Central memory CD8-positive, alpha-beta T cell (primary cell): ENCODE results near the gene WDFY2.
A peak's percentile ranks its signal among the peaks of the same experiment; 100 is the strongest.
"Not testable (repeated sequence)": the region's sequence is repeated elsewhere in the genome, so short reads cannot be mapped to it uniquely, and the experiment has no call there.

Experiments used
- ATAC-seq: fragments of 150-1000 bp; cut with Tn5 transposase; replicated peaks from 2 replicates; pipeline ENCODE4 v1.10.0; 2022; ENCODE audit warnings: mild to moderate bottlenecking, moderate FRiP score, moderate number of reproducible peaks; ENCODE audit not compliant: poor library complexity, severe bottlenecking; ENCODE audit errors: extremely low read depth
- DNase-seq, 2 donors: peaks; one replicate each; pipeline ENCODE4 v3.0.0; 2021; ENCODE audit warnings: low spot score in 2 of 2
- H3K27ac Mint-ChIP-seq: one replicate; pipeline ENCODE4 v1.8.0; 2022; ENCODE audit warnings: low read depth, mild to moderate bottlenecking, moderate library complexity, mixed read lengths
- H3K27me3 Mint-ChIP-seq: one replicate; pipeline ENCODE4 v1.8.0; 2022; ENCODE audit warnings: mixed read lengths
- H3K36me3 Mint-ChIP-seq: one replicate; pipeline ENCODE4 v1.8.0; 2022; ENCODE audit warnings: mild to moderate bottlenecking, moderate library complexity, mixed read lengths; ENCODE audit not compliant: insufficient read depth
- H3K4me1 Mint-ChIP-seq: one replicate; pipeline ENCODE4 v1.8.0; 2022; ENCODE audit warnings: mixed read lengths
- H3K4me3 Mint-ChIP-seq: one replicate; pipeline ENCODE4 v1.8.0; 2022; ENCODE audit warnings: mild to moderate bottlenecking, moderate library complexity, mixed read lengths
- H3K9me3 Mint-ChIP-seq: one replicate; pipeline ENCODE4 v1.8.0; 2022; ENCODE audit warnings: mixed read lengths

The WDFY2 gene

GRCh38 chr13:51675385-51675784, 91.1 kb downstream of the WDFY2 start:
- no peaks in the 10 kb centered on the region for H3K27me3 Mint-ChIP-seq
- H3K4me3 Mint-ChIP-seq = no peak overlapping the region
- no peaks in the 10 kb centered on the region for H3K9me3 Mint-ChIP-seq
- DNase-seq (no peak), ATAC-seq (no peak)
- H3K4me1 Mint-ChIP-seq = peaks cover 23% of the 10 kb centered on the region
- H3K36me3 Mint-ChIP-seq = no peaks in the 10 kb centered on the region
- H3K27ac Mint-ChIP-seq = no peak overlapping the region

- no peak for DNase-seq
- Mint-ChIP-seq H3K9me3 (no peaks in the 10 kb centered on the region), H3K27ac (no peak overlapping the region), H3K27me3 (no peaks in the 10 kb centered on the region), H3K36me3 (no peaks in the 10 kb centered on the region), H3K4me3 (no peak overlapping the region), H3K4me1 (peaks cover 23% of the 10 kb centered on the region)
- ATAC-seq = no peak
Measured at GRCh38 chr13:51675877-51676276, 91.6 kb downstream of the WDFY2 start.

GRCh38 chr13:51676739-51677138, 92.5 kb downstream of the WDFY2 start:
- no peaks in the 10 kb centered on the region for H3K27me3 Mint-ChIP-seq
- H3K27ac Mint-ChIP-seq = no peak overlapping the region
- H3K36me3 Mint-ChIP-seq = no peaks in the 10 kb centered on the region
- no peak for DNase-seq
- no peaks in the 10 kb centered on the region for H3K9me3 Mint-ChIP-seq
- ATAC-seq = no peak
- H3K4me1 Mint-ChIP-seq = peaks cover 16% of the 10 kb centered on the region
- H3K4me3 Mint-ChIP-seq = no peak overlapping the region

- no peaks in the 10 kb centered on the region for H3K9me3 Mint-ChIP-seq
- DNase-seq (no peak), ATAC-seq (no peak)
- H3K36me3 Mint-ChIP-seq = peaks cover 3% of the 10 kb centered on the region
- no peak overlapping the region for H3K4me3 Mint-ChIP-seq
- H3K27me3 Mint-ChIP-seq = no peaks in the 10 kb centered on the region
- H3K4me1 Mint-ChIP-seq = peaks cover 6% of the 10 kb centered on the region
- H3K27ac Mint-ChIP-seq = no peak overlapping the region
Measured at GRCh38 chr13:51678420-51678819, 94.2 kb downstream of the WDFY2 start.

GRCh38 chr13:51679616-51680015, 95.4 kb downstream of the WDFY2 start:
- Mint-ChIP-seq H3K27me3 (no peaks in the 10 kb centered on the region), H3K4me1 (peaks cover 7% of the 10 kb centered on the region), H3K9me3 (no peaks in the 10 kb centered on the region), H3K36me3 (peaks cover 3% of the 10 kb centered on the region), H3K4me3 (no peak overlapping the region), H3K27ac (no peak overlapping the region)
- no peak for ATAC-seq
- no peak for DNase-seq

- no peaks in the 10 kb centered on the region for H3K9me3 Mint-ChIP-seq
- H3K27me3 Mint-ChIP-seq = no peaks in the 10 kb centered on the region
- peaks cover 3% of the 10 kb centered on the region for H3K36me3 Mint-ChIP-seq
- no peak overlapping the region for H3K4me3 Mint-ChIP-seq
- no peak overlapping the region for H3K27ac Mint-ChIP-seq
- ATAC-seq (no peak), DNase-seq (no peak)
- H3K4me1 Mint-ChIP-seq = peaks cover 13% of the 10 kb centered on the region
Measured at GRCh38 chr13:51681037-51681678, 96.9 kb downstream of the WDFY2 start.

- H3K4me3 Mint-ChIP-seq = no peak overlapping the region
- DNase-seq (no peak), ATAC-seq (no peak)
- no peaks in the 10 kb centered on the region for H3K9me3 Mint-ChIP-seq
- no peaks in the 10 kb centered on the region for H3K27me3 Mint-ChIP-seq
- H3K36me3 Mint-ChIP-seq = peaks cover 3% of the 10 kb centered on the region
- peaks cover 16% of the 10 kb centered on the region for H3K4me1 Mint-ChIP-seq
- H3K27ac Mint-ChIP-seq = no peak overlapping the region
Measured at GRCh38 chr13:51682686-51683085, 98.4 kb downstream of the WDFY2 start.

GRCh38 chr13:51683597-51683996, 99.3 kb downstream of the WDFY2 start:
- Mint-ChIP-seq H3K36me3 (peaks cover 3% of the 10 kb centered on the region), H3K9me3 (no peaks in the 10 kb centered on the region), H3K27me3 (no peaks in the 10 kb centered on the region), H3K27ac (no peak overlapping the region), H3K4me1 (peaks cover 20% of the 10 kb centered on the region), H3K4me3 (no peak overlapping the region)
- ATAC-seq (no peak), DNase-seq (no peak)

GRCh38 chr13:51684076-51684475, 99.8 kb downstream of the WDFY2 start:
- H3K4me3 Mint-ChIP-seq = no peak overlapping the region
- DNase-seq (no peak), ATAC-seq (no peak)
- H3K4me1 Mint-ChIP-seq = peaks cover 20% of the 10 kb centered on the region
- no peaks in the 10 kb centered on the region for H3K27me3 Mint-ChIP-seq
- no peaks in the 10 kb centered on the region for H3K9me3 Mint-ChIP-seq
- no peak overlapping the region for H3K27ac Mint-ChIP-seq
- peaks cover 5% of the 10 kb centered on the region for H3K36me3 Mint-ChIP-seq

GRCh38 chr13:51687947-51688714, 103.9 kb downstream of the WDFY2 start:
- peaks cover 2% of the 10 kb centered on the region for H3K36me3 Mint-ChIP-seq
- no peaks in the 10 kb centered on the region for H3K27me3 Mint-ChIP-seq
- no peak for DNase-seq
- H3K27ac Mint-ChIP-seq = peak overlapping the region; percentile 30
- peaks cover 14% of the 10 kb centered on the region for H3K4me1 Mint-ChIP-seq
- no peak overlapping the region for H3K4me3 Mint-ChIP-seq
- ATAC-seq = no peak
- no peaks in the 10 kb centered on the region for H3K9me3 Mint-ChIP-seq

- DNase-seq = no peak
- Mint-ChIP-seq H3K4me3 (no peak overlapping the region), H3K4me1 (peaks cover 14% of the 10 kb centered on the region), H3K27me3 (no peaks in the 10 kb centered on the region), H3K27ac (no peak overlapping the region), H3K36me3 (peaks cover 2% of the 10 kb centered on the region), H3K9me3 (no peaks in the 10 kb centered on the region)
- no peak for ATAC-seq
Measured at GRCh38 chr13:51688937-51689662, 104.8 kb downstream of the WDFY2 start.

GRCh38 chr13:51689663-51689996, 105.4 kb downstream of the WDFY2 start:
- DNase-seq (no peak), ATAC-seq (no peak)
- H3K36me3 Mint-ChIP-seq = peaks cover 2% of the 10 kb centered on the region
- H3K27ac Mint-ChIP-seq = no peak overlapping the region
- H3K27me3 Mint-ChIP-seq = no peaks in the 10 kb centered on the region
- H3K9me3 Mint-ChIP-seq = no peaks in the 10 kb centered on the region
- peaks cover 12% of the 10 kb centered on the region for H3K4me1 Mint-ChIP-seq
- no peak overlapping the region for H3K4me3 Mint-ChIP-seq

- not testable (repeated sequence) for H3K27me3 Mint-ChIP-seq, ATAC-seq, H3K4me3 Mint-ChIP-seq, H3K36me3 Mint-ChIP-seq, H3K27ac Mint-ChIP-seq, H3K9me3 Mint-ChIP-seq, H3K4me1 Mint-ChIP-seq, DNase-seq
Measured at GRCh38 chr13:51695677-51696076, 111.4 kb downstream of the WDFY2 start.
